PC-9 (cell line): ENCODE results near the gene SLC22A4.

Experiments used
- CTCF ChIP-seq: fragments of 200-600 bp; sonication (generic); conservative IDR thresholded peaks from 2 replicates; pipeline ENCODE4 v1.6.1; 2017; ENCODE audit warnings: mixed run types, antibody characterized with exemption, mild to moderate bottlenecking, moderate library complexity
- EZH2 ChIP-seq: fragments of 200-600 bp; sonication (generic); IDR thresholded peaks from 2 replicates; pipeline ENCODE4 v1.8.0; 2017; ENCODE audit warnings: antibody characterized with exemption, low read depth

DNA sequence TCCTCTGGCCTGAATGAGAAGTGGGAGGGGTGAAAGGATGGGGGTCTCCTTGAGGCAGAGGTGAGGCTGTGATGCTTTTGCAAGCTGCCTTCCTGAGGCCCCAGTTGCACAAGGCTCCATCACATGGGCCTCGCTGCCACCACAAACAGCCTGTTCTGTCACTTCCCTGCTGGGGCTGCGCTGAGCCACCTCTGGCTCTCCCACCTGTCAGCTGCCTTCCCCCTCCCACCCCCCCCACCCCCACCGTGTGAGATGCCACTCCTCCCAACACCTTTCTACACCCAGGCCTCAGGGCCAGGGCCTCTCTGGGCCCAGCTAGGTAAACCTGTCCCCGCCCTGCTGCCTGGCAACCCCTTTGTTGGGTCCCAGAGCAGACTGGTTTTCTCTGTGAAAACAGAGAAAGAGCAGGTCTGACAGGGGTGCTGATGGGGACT is 41.2 kb upstream of the SLC22A4 start:
- TF ChIP-seq CTCF (no peak), EZH2 (no peak)
